Amniotic epithelial cell (primary cell): ENCODE results near the gene SLC29A3.

Experiments used
- DNase-seq: peaks from one replicate; pipeline ENCODE4 v3.0.0-alpha.2; 2010; ENCODE audit warnings: low read depth

Gene SLC29A3

GRCh38 chr10:71324743-71325142, 5.7 kb downstream of the SLC29A3 start:
- no peak for DNase-seq

DNA sequence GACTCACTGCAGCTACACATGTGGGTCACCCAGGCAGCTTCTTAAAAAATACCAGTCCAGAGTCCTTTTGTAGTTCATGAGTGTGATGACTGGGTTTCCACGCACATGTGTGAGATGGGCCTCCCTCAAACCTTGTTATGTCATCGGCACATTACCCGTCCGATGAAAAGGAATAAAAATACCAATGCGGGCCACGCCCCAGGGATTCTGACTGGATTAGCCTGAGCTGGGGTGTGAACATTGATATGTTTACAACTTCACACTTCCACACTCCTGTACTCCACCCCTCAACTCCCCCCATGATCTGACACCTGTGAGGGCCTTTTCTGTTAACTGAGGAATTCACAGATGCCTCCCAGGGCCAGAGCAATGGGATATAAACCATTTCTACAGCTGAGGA, 6.2 kb downstream of the SLC29A3 start:
- DNase-seq = no peak

DNA sequence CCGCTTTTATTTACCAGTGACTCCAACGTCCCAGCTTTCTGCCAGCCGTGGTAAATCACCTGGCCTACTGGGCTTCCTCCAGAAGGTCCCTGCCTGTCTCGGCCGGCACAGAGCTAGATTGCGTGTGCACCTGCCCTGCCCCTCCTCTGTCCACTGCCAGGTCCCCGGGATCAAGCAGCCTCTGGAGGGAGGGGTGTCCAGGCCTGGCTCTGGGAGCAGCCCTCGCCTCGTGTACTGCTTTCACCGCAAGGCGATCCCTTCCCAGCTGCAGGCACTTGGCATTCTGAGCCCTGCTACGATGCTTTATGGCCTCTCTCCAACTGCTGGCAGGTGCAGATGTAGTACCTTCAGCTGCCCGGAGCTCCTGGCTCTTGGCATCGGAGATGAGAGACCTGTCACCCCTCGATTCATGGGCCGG, 7.4 kb downstream of the SLC29A3 start:
- no peak for DNase-seq

GRCh38 chr10:71330789-71331404, 11.8 kb downstream of the SLC29A3 start:
- DNase-seq = no peak

GRCh38 chr10:71331736-71332135, 12.7 kb downstream of the SLC29A3 start:
- no peak for DNase-seq

DNA sequence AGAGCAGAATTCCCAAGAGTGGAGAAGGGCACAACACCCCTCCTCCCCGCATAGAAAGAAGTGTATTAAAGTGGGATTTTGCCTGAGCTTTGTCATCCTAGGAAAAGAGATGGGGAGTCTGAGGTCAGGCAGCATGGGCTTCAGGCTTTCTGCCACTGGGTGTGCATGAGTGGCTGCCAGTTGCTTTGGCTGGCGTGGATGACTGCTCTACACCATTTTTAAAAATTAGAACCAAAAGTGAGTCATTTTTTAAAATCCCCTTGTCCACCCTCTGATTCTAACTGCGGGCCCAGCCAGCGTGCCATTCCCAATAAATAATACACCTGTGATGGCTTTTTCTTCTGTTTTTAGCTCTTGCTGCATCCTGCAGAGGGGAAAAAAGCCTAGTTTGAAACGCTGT, 13.4 kb downstream of the SLC29A3 start:
- DNase-seq = no peak

DNA sequence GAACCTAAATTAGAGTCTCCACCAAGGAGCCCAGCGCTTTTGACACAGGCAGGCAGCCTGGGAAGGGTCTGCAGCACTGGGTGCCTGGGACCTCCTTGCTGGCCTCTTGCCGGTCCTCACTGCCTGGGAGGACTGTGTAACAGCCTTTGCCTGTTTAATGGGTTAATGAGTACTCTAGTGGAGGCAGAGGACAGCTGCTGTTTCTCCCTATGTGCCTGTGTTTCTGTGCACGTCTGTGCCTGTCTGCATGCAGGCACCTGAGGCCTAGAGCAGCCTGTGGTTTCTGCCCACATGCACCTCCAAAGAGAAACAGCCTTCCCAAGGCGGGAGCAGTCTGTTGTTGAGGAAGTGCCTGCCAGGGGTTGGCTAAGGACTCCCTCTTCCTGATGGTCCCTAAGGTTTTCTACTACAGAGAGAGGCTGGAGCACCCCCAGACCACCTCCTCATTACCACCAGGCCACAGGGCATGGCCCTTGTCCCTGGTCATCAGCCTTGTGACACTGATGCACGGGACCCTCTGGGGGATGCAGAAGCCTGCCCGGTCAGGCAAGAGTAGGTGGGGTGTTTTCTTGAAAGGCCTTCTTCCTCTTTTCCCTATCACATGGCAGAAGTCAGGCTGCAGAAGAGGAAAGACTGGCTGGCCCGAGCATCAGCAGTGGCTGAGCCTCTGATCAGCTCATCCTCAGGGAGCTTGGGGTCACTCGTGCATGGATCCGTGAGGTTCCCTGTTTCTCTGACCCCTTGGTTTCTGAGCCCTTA, 14.2 kb downstream of the SLC29A3 start:
- DNase-seq = no peak

DNA sequence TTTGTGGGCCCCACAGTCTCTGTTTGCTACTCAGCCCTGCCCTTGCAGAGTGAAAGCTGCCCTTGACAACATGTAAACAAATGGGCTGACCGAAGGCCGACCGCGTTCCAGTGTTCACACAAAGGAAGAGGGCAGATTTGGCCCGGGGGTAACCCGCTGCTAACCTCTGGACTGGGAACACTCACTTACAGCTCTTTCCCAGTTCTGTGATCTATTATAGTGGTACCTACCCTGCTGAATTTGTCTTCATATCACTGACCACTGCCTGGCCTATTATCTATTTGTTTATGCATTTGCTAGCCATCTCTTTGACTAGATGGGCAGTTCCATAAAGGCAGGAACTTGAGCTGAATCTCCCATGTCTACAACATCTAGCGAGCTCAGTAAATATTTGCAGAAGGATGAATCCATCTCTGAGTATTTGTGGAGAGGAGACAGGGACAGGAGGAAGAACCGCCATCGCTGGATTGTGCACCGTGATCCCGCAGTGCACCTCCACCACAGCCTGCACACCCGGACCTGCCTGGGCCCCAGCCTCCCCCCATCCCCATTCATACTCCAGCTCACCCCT, 15.2 kb downstream of the SLC29A3 start:
- no peak for DNase-seq

GRCh38 chr10:71335173-71335708, 16.2 kb downstream of the SLC29A3 start:
- no peak for DNase-seq

GRCh38 chr10:71336632-71337031, 17.6 kb downstream of the SLC29A3 start:
- no peak for DNase-seq

GRCh38 chr10:71337219-71337701, 18.2 kb downstream of the SLC29A3 start:
- no peak for DNase-seq

DNA sequence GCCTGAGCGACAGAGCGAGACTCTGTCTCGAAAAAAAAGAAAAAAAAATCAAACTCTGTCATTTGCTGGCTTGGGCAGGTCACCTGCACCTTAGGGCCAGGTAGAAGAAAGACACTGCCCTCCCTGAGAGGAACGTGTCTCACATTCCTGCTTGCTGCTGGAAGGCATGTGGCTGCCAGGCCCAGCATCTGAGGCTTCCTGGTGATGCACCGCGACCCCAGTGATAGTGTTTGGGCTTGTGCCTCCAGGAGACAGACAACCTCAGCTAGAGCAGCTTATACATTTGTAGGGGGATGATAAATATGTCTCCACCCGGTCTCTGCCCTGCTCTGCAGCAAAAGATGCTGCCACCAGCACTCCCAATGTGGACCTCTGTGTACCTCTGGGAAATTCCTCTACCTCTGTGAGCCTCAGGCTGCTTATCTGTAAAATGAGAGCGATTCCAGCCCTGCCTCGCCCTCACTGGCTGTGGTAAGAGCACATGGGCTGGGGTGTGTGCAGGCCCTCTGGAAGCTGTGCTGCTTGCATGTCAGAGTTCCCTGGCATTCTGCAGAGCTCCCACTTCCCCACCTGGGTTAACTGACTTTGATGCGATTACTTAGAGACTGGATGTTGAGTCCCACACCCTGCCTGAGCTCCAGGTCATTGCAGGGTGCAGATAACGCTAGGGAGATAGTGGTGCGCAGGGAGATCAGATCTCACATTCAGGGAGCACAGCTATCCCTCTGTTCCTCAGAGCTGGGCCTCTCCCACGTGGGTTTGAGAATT, 19.9 kb downstream of the SLC29A3 start:
- peak; percentile 14 for DNase-seq

- no peak for DNase-seq
Measured at GRCh38 chr10:71339796-71340589, 20.9 kb downstream of the SLC29A3 start.

GRCh38 chr10:71342573-71343391, 23.7 kb downstream of the SLC29A3 start:
- no peak for DNase-seq

GRCh38 chr10:71343392-71343773, 24.3 kb downstream of the SLC29A3 start:
- peak; percentile 55 for DNase-seq

GRCh38 chr10:71344154-71344925, 25.3 kb downstream of the SLC29A3 start:
- no peak for DNase-seq

GRCh38 chr10:71344993-71345480, 26.0 kb downstream of the SLC29A3 start:
- no peak for DNase-seq

DNA sequence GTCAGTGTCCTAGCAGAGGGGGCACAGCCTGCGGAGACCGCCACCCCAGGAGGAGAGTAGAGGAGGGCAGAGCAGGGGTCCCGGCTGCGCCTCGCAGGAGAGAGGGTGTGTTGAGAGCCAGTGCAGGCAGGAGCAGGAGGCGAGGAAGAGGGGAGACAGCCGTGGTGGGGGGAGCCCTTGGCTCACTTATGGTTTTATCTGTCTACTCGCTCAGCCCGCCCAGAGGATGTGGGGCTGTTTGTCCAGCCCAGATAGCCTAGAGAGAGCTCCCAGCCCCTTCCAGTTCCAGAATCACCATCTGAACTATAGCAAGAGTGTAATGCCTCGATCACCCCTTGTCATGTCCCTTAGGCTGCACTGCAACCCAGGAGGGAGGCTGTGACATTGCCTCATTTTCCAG, 26.6 kb downstream of the SLC29A3 start:
- no peak for DNase-seq

GRCh38 chr10:71346731-71347130, 27.7 kb downstream of the SLC29A3 start:
- no peak for DNase-seq
